CD4-positive, alpha-beta T cell treated with Interleukin-4 for 1 hour (primary cell): ENCODE data around the gene LBH.

Experiments
- DNase-seq, 2 donors: peaks; one replicate each; pipeline ENCODE4 v3.0.0-alpha.2; 2020 to 2022

LBH gene

GRCh38 chr2:30278419-30278818, 47.1 kb downstream of the LBH start:
- no peak for DNase-seq

GRCh38 chr2:30280596-30281434, 49.5 kb downstream of the LBH start:
- DNase-seq: no peak

- DNase-seq: peak in 1 of 2 donors; percentile 78
Measured at GRCh38 chr2:30282081-30282480, 50.7 kb downstream of the LBH start.

GRCh38 chr2:30282721-30283120, 51.4 kb downstream of the LBH start:
- no peak for DNase-seq

- DNase-seq: no peak
Measured at GRCh38 chr2:30283931-30284565, 52.7 kb downstream of the LBH start.

- no peak for DNase-seq
Measured at GRCh38 chr2:30285758-30286157, 54.4 kb downstream of the LBH start.

- no peak for DNase-seq
Measured at GRCh38 chr2:30287190-30287840, 56.0 kb downstream of the LBH start.

- DNase-seq: no peak
Measured at GRCh38 chr2:30287857-30288513, 56.7 kb downstream of the LBH start.

- no peak for DNase-seq
Measured at GRCh38 chr2:30288561-30288960, 57.2 kb downstream of the LBH start.

- no peak for DNase-seq
Measured at GRCh38 chr2:30293303-30293921, 62.1 kb downstream of the LBH start.

GRCh38 chr2:30294133-30294532, 62.8 kb downstream of the LBH start:
- no peak for DNase-seq

- no peak for DNase-seq
Measured at GRCh38 chr2:30296496-30296895, 65.2 kb downstream of the LBH start.

GRCh38 chr2:30298302-30298701, 67.0 kb downstream of the LBH start:
- DNase-seq: no peak

- no peak for DNase-seq
Measured at GRCh38 chr2:30300122-30300455, 68.8 kb downstream of the LBH start.

GRCh38 chr2:30300456-30301221, 69.3 kb downstream of the LBH start:
- no peak for DNase-seq

- DNase-seq: no peak
Measured at GRCh38 chr2:30301551-30301950, 70.2 kb downstream of the LBH start.

- no peak for DNase-seq
Measured at GRCh38 chr2:30302566-30302965, 71.2 kb downstream of the LBH start.

GRCh38 chr2:30303095-30303494, 71.8 kb downstream of the LBH start:
- DNase-seq: no peak

GRCh38 chr2:30305235-30305634, 73.9 kb downstream of the LBH start:
- DNase-seq: no peak

- no peak for DNase-seq
Measured at GRCh38 chr2:30306522-30306921, 75.2 kb downstream of the LBH start.

GRCh38 chr2:30308280-30308679, 76.9 kb downstream of the LBH start:
- DNase-seq: no peak
